ENCODE measurements around the gene WFDC9.
"Not testable (repeated sequence)": the region's sequence is repeated elsewhere in the genome, so short reads cannot be mapped to it uniquely, and the experiment has no call there.

Gene WFDC9
- 0 reads per million in 3 experiments for total RNA-seq

- no peak for DNase-seq
Measured at GRCh38 chr20:45631184-45631583, at the start of gene WFDC9. WFDC9 (minus strand) TSS chr20:45631284; CDS start chr20:45610181, 21,103 bp downstream.

DNA sequence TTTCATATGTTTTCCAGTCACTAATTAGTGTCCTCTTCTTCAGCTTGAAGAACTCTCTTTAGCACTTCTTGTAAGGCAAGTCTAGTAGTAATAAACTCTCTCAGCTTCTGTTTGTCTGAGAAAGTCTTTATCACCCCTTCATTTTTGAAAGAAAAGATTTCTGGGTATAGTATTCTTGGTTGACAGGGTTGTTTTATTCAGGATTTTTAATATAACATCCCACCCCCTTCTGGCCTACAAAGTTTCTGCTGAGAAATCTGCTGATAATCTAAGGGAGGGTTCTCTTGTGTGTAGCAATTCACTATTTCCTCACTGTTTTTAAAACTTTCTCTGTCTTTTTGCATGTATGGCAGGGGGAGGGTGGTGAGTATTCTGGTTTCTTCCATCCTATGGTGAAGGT is 48.6 kb upstream of the WFDC9 start:
- DNase-seq, result no peak

DNA sequence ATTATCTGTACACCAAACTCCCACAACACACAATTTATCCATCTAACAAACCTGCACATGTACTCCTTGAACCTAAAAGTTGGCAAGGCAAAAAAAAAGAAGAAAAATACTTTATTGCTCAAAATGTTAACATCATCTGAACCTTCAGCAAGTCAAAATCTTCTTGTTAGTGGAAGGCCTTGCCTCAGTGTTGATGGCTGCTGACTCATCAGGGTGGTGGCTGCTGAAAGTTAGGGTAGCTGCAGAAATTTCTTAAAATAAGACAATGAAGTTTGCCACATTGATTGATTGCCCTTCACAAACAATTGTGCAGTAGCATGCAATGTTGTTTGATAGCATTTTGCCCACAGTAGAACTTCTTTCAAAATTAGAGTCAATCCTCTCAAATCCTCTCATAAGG is 41.7 kb upstream of the WFDC9 start:
- no peak for DNase-seq

DNA sequence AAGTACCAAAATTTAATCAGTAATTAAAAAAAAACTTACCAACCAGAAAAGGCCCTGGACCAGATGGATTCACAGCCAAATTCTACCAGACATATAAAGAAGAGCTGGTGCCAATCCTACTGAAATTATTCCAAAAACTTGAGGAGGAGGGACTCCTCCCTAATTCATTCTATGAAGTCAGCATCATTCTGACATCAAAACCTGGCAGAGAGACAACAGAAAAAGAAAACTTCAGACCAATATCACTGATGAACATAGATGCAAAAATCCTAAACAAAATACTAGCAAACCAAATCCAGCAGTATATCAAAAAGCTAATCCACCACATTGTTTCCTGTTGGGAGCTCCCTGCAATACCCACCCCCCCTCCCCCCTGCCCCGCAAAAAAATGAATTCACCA is 39.1 kb upstream of the WFDC9 start, which contains the start of gene WFDC11:
Gene WFDC11, minus strand, starts transcription at position 101 of the 400 bp plus-strand sequence. CDS start 19,639 bp downstream, outside the sequence.
- no peak for DNase-seq

DNA sequence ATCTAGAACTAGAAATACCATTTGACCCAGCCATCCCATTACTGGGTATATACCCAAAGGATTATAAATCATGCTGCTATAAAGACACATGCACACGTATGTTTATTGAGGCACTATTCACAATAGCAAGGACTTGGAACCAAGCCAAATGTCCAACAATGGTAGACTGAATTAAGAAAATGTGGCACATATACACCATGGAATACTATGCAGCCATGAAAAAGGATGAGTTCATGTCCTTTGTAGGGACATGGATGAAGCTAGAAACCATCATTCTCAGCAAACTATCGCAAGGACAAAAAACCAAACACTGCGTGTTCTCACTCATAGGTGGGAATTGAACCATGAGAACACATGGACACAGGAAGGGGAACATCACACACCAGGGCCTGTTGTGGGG is 26.0 kb upstream of the WFDC9 start:
- DNase-seq, result not testable (repeated sequence)

DNA sequence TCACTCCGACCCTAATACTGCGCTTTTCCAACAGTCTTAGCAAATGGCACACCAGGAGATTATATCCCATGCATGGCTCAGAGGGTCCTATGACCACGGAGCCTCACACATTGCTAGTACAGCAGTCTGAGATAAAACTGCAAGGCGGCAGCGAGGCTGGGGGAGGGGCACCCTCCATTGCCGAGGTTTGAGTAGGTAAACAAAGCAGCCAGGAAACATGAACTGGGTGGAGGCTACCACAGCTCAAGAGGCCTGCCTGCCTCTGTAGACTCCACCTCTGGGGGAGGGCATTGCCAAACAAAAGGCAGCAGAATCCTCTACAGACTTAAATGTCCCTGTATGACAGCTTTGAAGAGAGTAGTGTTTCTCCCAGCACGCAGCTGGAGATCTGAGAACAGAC is 20.6 kb upstream of the WFDC9 start:
- DNase-seq, result not testable (repeated sequence)

DNA sequence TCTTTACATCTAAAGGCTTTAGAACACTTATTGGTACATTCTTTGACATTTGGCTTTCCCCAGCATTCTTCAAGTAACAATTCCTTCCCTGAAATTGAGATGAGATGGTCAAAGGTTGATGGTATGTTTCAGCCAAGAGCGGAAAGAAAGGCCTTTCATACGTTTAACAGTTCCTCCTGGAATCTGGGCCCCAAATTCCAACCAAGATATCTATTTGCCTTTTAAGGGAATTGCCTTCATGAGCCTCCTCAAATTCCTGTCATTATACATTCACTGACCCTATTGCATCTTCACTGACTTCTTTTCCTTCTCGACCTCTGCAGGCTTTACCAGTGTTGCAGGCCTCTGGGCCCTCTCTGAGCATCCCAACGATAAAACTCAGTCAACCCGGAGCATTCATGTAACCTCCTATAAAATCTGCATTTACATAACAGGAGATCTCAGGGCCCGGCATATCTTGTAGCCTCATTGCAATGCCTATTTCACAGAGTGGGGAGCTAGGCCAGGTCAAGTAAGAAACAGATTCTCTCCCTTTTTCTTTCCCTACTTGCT is 18.3 kb upstream of the WFDC9 start:
- no peak for DNase-seq

- DNase-seq, result no peak
Measured at GRCh38 chr20:45647441-45648050, 16.5 kb upstream of the WFDC9 start.

- DNase-seq, result no peak
Measured at GRCh38 chr20:45646875-45647274, 15.8 kb upstream of the WFDC9 start.

DNA sequence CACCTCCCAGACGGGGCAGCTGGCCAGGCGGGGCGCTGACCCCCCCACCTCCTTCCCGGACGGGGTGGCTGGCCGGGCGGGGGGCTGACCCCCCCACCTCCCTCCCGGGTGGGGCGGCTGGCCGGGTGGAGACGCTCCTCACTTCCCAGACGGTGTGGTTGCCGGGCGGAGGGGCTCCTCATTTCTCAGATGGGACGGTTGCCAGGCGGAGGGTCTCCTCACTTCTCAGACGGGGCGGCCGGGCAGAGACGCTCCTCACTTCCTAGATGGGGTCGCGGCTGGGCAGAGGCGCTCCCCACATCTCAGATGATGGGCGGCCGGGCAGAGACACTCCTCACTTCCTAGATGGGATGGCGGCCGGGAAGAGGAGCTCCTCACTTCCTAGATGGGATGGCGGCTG is 14.8 kb upstream of the WFDC9 start:
- DNase-seq, result not testable (repeated sequence)

DNA sequence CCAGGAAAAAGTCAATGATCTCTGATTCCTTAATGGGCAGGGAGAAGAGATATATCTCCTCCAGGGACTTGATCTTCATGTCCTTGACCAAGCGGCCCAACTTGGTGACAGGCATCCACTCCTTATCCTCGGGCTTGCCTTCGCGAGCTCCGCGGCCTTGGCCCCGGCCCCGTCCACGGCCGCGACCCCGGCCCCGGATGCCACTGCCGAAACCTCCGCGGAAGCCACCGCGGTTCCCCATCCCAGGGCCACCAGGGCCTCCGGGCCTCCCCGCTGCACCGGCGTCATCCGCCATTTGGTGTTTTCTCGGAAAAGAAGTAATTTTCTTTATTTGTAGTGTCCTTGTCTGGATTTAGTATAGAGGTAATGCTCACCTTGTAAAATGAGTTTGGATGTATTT is 10.0 kb upstream of the WFDC9 start:
- DNase-seq, result not testable (repeated sequence)

DNA sequence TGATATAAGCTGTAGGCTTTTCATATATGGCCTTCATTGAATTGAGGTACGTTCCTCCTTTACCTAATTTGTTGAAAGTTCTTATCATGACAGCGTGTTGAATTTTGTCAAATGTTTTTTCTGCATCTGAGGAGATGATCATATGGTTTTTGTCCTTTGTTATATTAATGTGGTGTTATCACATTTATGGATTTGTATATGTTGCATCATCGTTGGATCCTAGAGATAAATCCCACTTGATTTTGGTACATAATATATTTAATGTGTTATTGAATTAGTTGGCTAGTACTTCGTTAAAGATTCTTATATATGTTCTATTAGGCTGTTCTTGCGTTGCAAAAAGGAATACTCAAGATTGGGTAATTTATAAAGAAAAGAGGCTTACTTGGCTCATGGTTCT is 8.6 kb upstream of the WFDC9 start:
- DNase-seq, result no peak

GRCh38 chr20:45636513-45636912 is 5.4 kb upstream of the WFDC9 start:
- no peak for DNase-seq

DNA sequence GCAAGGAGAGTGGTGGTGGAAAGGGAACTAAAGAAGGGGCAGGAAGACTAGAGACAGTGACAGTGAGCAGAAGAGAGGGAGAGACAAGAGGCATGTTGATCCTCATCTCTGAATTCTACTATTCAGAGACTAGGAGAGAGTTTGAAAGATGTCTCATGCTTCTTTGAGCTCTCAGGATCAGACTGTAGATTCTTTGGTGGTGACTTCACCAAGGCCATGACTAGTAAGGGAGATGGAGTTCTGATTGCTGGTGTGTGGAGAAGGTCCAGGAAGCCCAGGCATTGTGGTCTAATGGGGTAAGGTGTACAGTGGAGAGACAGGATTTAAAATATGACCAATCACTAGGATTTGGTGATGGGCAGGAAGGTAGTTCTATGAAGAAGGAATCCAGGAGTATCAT is 713 bp downstream of the WFDC9 start:
- no peak for DNase-seq

GRCh38 chr20:45629496-45630100 is 1.5 kb downstream of the WFDC9 start, which contains the start of gene WFDC10A:
WFDC10A (plus strand) TSS chr20:45629739; CDS start chr20:45629814, 75 bp downstream.
- no peak for DNase-seq

DNA sequence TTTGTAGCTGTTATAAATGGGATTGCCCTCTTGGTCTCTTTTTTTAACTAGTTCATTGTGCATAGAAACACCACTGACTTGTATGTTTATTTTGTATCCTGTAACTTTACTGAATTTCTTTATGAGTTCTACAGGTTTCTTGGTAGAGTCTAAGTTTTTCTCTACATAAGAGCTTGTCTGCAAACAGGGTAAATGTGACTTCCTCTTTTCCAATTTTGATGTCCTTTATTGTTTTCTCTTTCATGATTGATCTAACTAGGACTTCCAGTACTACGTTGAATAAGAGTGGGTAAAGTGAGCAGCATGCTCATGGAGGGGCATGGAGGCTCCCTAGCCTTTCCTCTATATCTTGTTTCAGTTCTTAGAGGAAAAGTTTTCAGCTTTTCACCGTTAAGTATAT is 4.5 kb downstream of the WFDC9 start:
- DNase-seq, result no peak

GRCh38 chr20:45621593-45621992 is 9.5 kb downstream of the WFDC9 start:
- DNase-seq, result no peak

GRCh38 chr20:45617591-45617990 is 13.5 kb downstream of the WFDC9 start:
- no peak for DNase-seq

- no peak for DNase-seq
Measured at GRCh38 chr20:45612314-45612713, 18.8 kb downstream of the WFDC9 start.

- no peak for DNase-seq
Measured at GRCh38 chr20:45611054-45611453, 20.0 kb downstream of the WFDC9 start.

- DNase-seq, result no peak
Measured at GRCh38 chr20:45607810-45608209, 23.3 kb downstream of the WFDC9 start.

DNA sequence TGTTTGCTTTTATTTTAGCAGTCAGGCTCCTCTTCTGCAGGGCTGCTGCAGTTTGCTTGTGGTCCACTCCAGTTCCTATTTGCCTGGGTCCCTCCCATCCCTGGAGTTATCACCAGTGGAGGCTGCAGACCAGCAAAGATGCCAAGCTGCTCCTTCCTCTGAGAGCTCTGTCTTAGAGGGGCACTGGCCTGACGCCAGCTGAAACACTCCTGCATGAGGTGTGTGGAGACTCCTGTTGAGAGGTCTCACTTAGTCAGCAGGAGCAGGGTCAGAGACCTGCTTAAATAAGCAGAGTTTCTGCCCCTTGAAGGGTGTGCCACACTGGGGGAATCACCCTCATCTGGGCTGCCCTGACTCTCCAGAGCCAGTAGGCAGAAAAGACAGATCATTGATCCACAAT is 35.8 kb downstream of the WFDC9 start:
- no peak for DNase-seq

DNA sequence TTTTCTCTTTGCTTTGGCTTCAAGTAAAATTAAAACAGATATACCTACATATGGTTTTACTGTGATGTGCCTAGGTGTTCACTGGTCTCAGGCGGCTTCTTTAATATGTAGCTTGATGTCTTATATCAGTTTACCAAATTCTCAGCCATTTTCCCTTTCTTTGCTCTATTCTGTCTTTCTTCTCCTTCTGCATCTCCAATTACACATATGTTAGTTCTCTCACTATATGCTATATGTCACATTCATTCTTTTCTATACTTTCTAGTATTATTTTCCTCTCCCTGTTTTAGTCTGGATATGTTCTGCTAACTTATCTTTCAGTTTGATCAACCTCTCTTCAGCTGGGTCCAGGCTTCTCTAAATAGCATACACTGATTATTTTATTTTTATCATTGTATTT is 37.6 kb downstream of the WFDC9 start:
- DNase-seq, result no peak

GRCh38 chr20:45592574-45593189 is 38.4 kb downstream of the WFDC9 start:
- DNase-seq, result peak; percentile 1
